Measurements from ENCODE around the gene UGT1A3.

Gene UGT1A3

GRCh38 chr2:233761040-233761769 is 32.4 kb downstream of the UGT1A3 start:
- DNase-seq = no peak

- no peak for DNase-seq
Measured at GRCh38 chr2:233764264-233764663, 35.4 kb downstream of the UGT1A3 start.

- no peak for DNase-seq
Measured at GRCh38 chr2:233764761-233765160, 35.9 kb downstream of the UGT1A3 start.

GRCh38 chr2:233766416-233766815 is 37.6 kb downstream of the UGT1A3 start:
- no peak for DNase-seq

- no peak for DNase-seq
Measured at GRCh38 chr2:233768076-233768475, 39.2 kb downstream of the UGT1A3 start.

- DNase-seq = no peak
Measured at GRCh38 chr2:233769260-233769659, 40.4 kb downstream of the UGT1A3 start.

GRCh38 chr2:233772153-233772552 is 43.3 kb downstream of the UGT1A3 start:
- no peak for DNase-seq

GRCh38 chr2:233772583-233772982 is 43.7 kb downstream of the UGT1A3 start:
- DNase-seq = no peak

GRCh38 chr2:233773854-233774253 is 45.0 kb downstream of the UGT1A3 start:
- no peak for DNase-seq

- no peak for DNase-seq
Measured at GRCh38 chr2:233775414-233775813, 46.6 kb downstream of the UGT1A3 start.

- DNase-seq = no peak
Measured at GRCh38 chr2:233778030-233778429, 49.2 kb downstream of the UGT1A3 start, which contains the start of gene MROH2A. TSS of gene MROH2A (plus strand) at chr2:233778330. CDS start at chr2:233779359, 1,029 bp downstream.

- no peak for DNase-seq
Measured at GRCh38 chr2:233779722-233780121, 50.9 kb downstream of the UGT1A3 start.

- no peak for DNase-seq
Measured at GRCh38 chr2:233780771-233781170, 51.9 kb downstream of the UGT1A3 start.

- no peak for DNase-seq
Measured at GRCh38 chr2:233789554-233789953, 60.7 kb downstream of the UGT1A3 start.

- DNase-seq = no peak
Measured at GRCh38 chr2:233791151-233791882, 62.5 kb downstream of the UGT1A3 start.

GRCh38 chr2:233791883-233792329 is 63.1 kb downstream of the UGT1A3 start:
- DNase-seq = no peak

GRCh38 chr2:233792720-233793119 is 63.9 kb downstream of the UGT1A3 start:
- DNase-seq = no peak

GRCh38 chr2:233793465-233794127 is 64.8 kb downstream of the UGT1A3 start:
- no peak for DNase-seq

- no peak for DNase-seq
Measured at GRCh38 chr2:233794128-233794658, 65.4 kb downstream of the UGT1A3 start.

GRCh38 chr2:233795735-233796171 is 66.9 kb downstream of the UGT1A3 start:
- no peak for DNase-seq

GRCh38 chr2:233796254-233796653 is 67.4 kb downstream of the UGT1A3 start:
- DNase-seq = no peak

GRCh38 chr2:233798335-233799086 is 69.7 kb downstream of the UGT1A3 start:
- no peak for DNase-seq

Measured in activated naive CD4-positive, alpha-beta T cell (primary cell).